ENCODE data around the gene FAXDC2. TPM values are rescaled to one million over a fixed set of nuclear protein-coding genes. Genes with fewer than 3 reads are reported as not detected.
"Not testable (repeated sequence)": the region's sequence is repeated elsewhere in the genome, so short reads cannot be mapped to it uniquely, and the experiment has no call there.

Gene FAXDC2
- total and polyA plus RNA-seq, 10 of the 15 experiments (the other 5 are each of a cell fraction or from before 2014, with no cell fraction given) = 0.13 to 1.8 (median 0.35) TPM

- ChIA-PET SMC1A (ENCODE audit: uncharacterized antibody, unreplicated experiment) (interaction anchor here (0.6 kb wide), 1 partner anchor 27 kb away, joined by 3 read pairs; no protein-coding TSS in a partner anchor), POLR2A (no interaction called here), CTCF (no interaction called here), RAD21 (ENCODE audit: unreplicated experiment) (no interaction called here)
- H3K79me2 ChIP-seq (ENCODE audit: control insufficient read depth, insufficient read depth, low read length) = no peaks in the 10 kb centered on the region
- H3K27ac ChIP-seq (ENCODE audit: control insufficient read depth, insufficient read depth) = no peak overlapping the region
- FAIRE-seq (no peak), DNase-seq (ENCODE audit: low read depth, low spot score) (no peak), ATAC-seq (no peak)
- intact Hi-C loops (cut with micrococcal nuclease; ENCODE audit: unreplicated experiment) (no loop called here), in situ Hi-C loops (cut with MboI) (no loop called here)
- WGBS (ENCODE audit: insufficient coverage, insufficient replicate concordance, low lambda C conversion rate, missing lambda C conversion rate) = 92% methylated on average over 4 of the region's 4 CpGs
- H3K36me3 ChIP-seq (ENCODE audit: control insufficient read depth in 2 of 2, insufficient read depth in 2 of 2, low read length in 1 of 2) = peaks cover 1 to 2% of the 10 kb centered on the region in 2 experiments; a peak in 3 of 4 replicates
- H3K27me3 ChIP-seq (replicated peaks in 1 of 2; ENCODE audit: control insufficient read depth in 2 of 2, insufficient read depth in 2 of 2, low read length in 1 of 2) = no peaks in the 10 kb centered on the region
- no peak overlapping the region for H3K4me2 ChIP-seq (ENCODE audit: control insufficient read depth, insufficient read depth)
- H3K9me3 ChIP-seq (replicated peaks; ENCODE audit: control insufficient read depth, insufficient read depth, low read length) = no peaks in the 10 kb centered on the region
- H3K4me3 ChIP-seq = no peak overlapping the region
- no peaks in the 10 kb centered on the region for H3K4me1 ChIP-seq (ENCODE audit: control insufficient read depth, insufficient read depth, low read length)
- no TSS peak for BruUV-seq (replicated peaks)
- no peak overlapping the region for H2AFZ ChIP-seq (ENCODE audit: control insufficient read depth, low read depth, low read length)
- no peak for TF ChIP-seq E2F4 (IDR thresholded peaks at IDR 0.05; ENCODE audit: low read depth, low read length)
- H3K9ac ChIP-seq (ENCODE audit: control insufficient read depth, insufficient read depth, low read length) = no peak overlapping the region
- H4K20me1 ChIP-seq (ENCODE audit: control insufficient read depth, insufficient read depth) = no peaks in the 10 kb centered on the region
These were observed 26.8 kb downstream of the FAXDC2 start for GRCh38 chr5:154823605-154824004.

DNA sequence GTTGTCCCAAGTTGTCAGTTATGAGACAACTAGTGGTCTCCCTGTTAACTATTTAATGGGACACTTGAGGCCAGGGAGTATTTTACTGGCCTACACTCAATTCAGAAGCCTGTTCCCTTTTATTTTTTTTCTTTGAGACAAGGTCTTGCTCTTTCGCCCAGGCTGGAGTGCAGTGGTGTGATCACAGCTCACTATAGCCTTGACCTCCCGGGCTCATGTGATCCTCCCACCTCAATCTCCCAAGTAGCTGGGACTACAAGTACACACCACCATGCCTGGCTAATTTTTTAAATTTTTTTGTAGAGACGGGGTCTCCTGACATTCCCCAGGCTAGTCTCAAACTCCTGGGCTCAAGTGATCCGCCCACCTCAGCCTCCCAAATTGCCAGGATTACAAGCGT, 27.5 kb downstream of the FAXDC2 start:
- H3K27me3 ChIP-seq (replicated peaks in 1 of 2; ENCODE audit: control insufficient read depth in 2 of 2, insufficient read depth in 2 of 2, low read length in 1 of 2); BruUV-seq (replicated peaks); H3K9me3 ChIP-seq (replicated peaks; ENCODE audit: control insufficient read depth, insufficient read depth, low read length); H4K20me1 ChIP-seq (ENCODE audit: control insufficient read depth, insufficient read depth); POLR2A ChIA-PET; H2AFZ ChIP-seq (ENCODE audit: control insufficient read depth, low read depth, low read length); DNase-seq (ENCODE audit: low read depth, low spot score); H3K4me2 ChIP-seq (ENCODE audit: control insufficient read depth, insufficient read depth); RAD21 ChIA-PET (ENCODE audit: unreplicated experiment); H3K79me2 ChIP-seq (ENCODE audit: control insufficient read depth, insufficient read depth, low read length); in situ Hi-C loops (cut with MboI); H3K4me1 ChIP-seq (ENCODE audit: control insufficient read depth, insufficient read depth, low read length); FAIRE-seq; H3K9ac ChIP-seq (ENCODE audit: control insufficient read depth, insufficient read depth, low read length); CTCF ChIA-PET; intact Hi-C loops (cut with micrococcal nuclease; ENCODE audit: unreplicated experiment); H3K4me3 ChIP-seq; ATAC-seq; H3K27ac ChIP-seq (ENCODE audit: control insufficient read depth, insufficient read depth); H3K36me3 ChIP-seq (ENCODE audit: control insufficient read depth in 2 of 2, insufficient read depth in 2 of 2, low read length in 1 of 2): not testable (repeated sequence)
- SMC1A ChIA-PET (ENCODE audit: uncharacterized antibody, unreplicated experiment) = interaction anchor here (1.1 kb wide), 1 partner anchor 28 kb away, joined by 3 read pairs; the partner anchor contains the start of gene FAXDC2
- WGBS (ENCODE audit: insufficient coverage, insufficient replicate concordance, low lambda C conversion rate, missing lambda C conversion rate) = 86% methylated on average over 5 of the region's 5 CpGs
